Skin of body (tissue), 2 donors: ENCODE measurements around the gene SMU1. TPM values are rescaled to one million over a fixed set of nuclear protein-coding genes. Genes with fewer than 3 reads are reported as not detected.

Source experiments
- DNase-seq: peaks from one replicate; lab custom pipeline; 2025; lab: John Stamatoyannopoulos, UW
- total RNA-seq: library from RNA; depleted of rRNA; stranded (reverse); fragments of >200 nt; gene quantifications from one replicate; pipeline ENCODE4 v1.2.3, GENCODE V29; 2014

The SMU1 gene
- 25.7 TPM for total RNA-seq

DNA sequence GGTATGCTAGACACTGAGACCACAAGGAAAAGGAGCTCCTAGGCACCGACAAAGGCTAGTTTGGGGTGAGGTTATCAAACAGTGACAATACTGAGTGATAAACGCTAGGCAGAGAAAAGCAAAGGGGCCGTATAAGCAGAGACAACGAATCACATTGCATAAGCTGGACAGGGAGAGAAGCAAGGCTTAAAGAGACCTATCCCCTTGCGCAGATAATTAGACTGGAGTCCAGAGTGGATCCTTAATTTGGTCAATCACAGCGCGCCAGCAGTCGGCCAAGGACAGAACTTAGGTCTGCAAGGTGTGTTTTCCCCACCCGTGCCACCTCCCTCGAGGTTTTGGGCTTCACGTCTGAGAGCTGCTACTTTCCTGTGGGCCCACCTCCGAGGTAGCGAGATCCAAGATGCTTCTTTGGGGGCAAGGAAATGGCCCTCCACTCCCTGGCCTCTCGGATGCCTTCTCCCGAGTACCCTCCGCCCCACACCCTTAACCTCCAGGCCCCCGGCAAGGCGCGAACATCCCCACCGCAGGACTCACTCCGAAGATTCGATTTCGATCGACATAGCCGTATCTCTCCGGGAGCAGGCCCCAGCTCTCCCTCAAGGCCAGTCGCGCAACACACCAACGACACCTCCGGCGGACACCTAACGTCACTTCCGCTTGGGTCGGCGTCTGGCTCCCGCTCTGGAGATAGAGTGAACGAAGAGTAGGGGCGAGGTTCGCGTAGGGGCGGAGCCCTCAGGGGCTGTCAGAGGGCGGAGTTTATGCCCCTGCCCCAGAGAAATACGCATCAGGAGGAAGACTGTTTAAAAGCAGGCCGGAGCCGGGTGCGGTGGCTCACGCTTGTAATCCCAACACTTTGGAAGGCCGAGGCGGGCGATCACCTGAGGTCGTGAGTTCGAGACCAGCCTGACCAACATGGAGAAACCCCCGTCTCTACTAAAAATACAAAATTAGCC, at the start of gene SMU1:
Gene SMU1, minus strand, starts transcription at position 629 of the 959 bp plus-strand sequence. Its CDS starts 66 bp downstream, at position 563.
- DNase-seq = peak; percentile 98

DNA sequence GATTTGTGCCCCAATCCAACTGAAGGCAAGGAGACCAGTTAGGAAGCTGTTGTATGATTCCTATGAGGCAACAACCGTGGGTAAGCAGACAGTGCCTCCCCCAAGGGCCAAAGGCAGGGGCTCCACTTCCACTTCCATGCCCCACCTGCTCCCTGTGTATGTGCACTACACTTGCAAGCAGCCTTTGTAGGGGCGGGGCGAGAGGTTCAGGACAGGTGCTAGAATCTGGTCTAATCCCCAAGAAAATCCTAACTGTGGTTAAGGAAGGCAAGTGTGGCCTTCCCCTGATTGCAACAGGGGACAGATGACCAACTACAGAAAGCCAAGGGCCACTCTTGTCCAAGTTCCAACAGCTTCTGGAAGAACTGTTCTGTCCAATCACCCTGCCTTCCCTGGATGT, 49.0 kb upstream of the SMU1 start:
- DNase-seq = no peak

- peak; percentile 48 for DNase-seq
These were observed 48.4 kb upstream of the SMU1 start for GRCh38 chr9:33124751-33125381.

- no peak for DNase-seq
These were observed 47.6 kb upstream of the SMU1 start for GRCh38 chr9:33124046-33124445.

DNA sequence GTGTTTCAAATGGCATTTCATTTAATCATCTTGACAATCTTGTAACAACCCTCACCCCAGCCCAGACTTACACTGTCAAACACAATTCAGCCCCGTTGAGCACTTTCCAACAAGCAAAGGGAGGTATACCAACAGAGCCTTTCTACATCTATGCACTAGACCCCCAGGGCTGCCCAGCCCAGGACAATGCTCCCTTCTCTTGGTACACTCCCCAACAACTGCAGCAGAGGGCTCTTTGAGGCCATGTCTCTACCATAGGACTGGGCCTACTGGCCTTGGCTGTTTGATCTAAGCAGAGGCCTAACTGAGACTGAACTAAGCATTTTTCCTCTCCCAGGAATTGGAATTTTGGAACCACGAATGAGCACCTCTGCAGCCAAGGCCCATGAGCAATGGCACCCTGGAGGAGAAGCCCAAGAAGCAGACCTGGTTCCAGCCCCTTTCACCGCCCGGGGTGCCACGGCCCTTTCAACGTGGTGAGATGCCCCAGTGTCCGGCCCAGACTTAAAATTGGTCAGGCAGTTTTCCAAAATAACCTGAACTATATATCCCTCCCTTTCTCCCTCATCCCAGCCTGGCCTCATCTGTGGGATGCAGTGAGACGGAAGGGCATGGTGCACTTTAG, 47.0 kb upstream of the SMU1 start:
- no peak for DNase-seq

DNA sequence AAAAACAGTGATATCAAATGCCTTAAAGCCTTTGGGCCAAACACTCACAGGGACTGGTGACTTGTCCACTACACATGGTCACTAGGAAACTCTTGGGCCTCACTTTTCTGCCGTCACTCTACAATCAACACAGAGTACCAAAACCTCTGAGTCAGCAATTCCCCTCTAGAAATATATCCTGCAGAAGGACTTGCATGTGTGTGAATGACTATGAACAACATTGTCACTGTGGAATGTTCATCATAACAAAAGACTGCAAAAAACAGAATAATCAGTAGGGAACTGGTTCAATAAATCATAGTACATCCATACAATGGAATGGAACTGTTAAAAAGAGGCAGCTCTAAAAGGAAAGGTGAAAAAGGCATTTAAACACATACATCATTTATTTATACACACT, 44.1 kb upstream of the SMU1 start:
- no peak for DNase-seq

DNA sequence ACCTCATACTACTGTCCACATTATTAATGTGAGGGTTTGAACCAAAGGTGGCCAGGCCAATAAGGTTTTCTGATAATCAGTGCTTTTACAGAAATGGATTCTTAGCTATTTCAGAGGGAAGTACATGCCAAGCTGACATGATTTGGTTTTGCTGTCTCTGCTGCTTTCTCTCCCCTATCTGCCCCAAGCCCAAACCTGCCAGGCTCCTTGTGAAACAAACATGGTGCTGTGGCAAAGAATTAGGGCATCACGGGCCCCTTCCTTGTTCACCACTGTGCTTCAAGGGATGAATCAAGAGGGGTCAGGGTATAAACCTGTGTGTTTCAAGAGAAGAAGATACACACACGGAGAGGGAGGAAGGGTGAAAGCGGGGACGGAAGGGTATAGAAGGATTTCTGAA, 41.3 kb upstream of the SMU1 start:
- no peak for DNase-seq

GRCh38 chr9:33117306-33117705, 40.8 kb upstream of the SMU1 start:
- peak; percentile 80 for DNase-seq

- DNase-seq = peak; percentile 80
These were observed 40.4 kb upstream of the SMU1 start for GRCh38 chr9:33116860-33117259.

DNA sequence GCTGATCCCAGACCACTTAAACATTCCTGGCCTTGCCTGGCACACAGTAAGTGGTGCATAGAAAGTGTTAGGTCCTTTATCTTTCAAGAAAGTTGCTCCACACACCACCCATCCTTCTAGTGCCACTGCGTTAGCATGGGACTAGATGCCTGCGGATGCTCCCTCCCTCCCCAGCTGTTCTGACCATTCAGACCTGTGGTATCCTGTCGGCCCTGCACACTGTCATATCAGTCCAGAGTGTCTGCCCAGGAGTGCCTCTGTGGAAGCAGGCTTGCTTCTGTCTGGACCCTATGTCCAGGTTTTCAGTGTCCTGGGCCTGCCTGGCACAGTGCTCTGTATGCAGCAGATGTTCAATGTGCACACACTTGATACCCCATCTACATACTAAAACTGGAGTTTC, 38.3 kb upstream of the SMU1 start:
- no peak for DNase-seq

DNA sequence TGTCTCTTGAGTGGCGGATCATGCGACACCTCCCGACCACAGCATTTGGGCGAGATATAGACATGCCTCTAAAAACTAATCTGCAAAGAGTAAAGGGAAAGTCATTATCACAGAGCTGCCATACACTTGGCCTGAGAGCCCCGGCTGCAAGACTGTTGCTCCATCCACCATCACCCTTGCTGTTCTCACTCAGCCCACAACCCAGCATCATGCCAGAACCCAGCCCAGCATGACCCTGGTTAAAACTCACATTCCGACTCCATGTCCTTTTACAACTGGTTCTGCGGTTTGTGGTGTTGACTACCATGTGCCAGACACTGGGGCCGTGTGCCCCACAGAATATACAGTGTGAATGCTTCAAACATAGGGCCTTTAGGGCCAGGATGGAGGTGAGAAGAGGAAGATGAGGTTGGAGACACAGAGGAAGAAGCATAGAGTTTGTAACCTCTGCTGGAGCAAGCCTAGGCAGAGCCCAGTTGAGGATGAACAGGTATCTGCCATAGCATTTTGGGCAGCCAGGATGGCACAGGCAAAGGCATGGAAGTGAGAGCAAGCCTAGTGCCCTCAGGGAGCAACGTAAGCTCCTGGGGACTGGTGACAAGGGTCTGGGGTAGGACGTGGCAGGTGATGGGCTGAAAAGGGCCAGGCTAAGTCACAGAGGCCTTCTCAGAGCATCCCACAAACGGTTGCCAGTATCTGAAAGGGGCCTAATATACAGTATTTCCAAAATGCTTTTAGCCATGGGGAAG, 37.5 kb upstream of the SMU1 start:
- no peak for DNase-seq

- no peak for DNase-seq
These were observed 35.6 kb upstream of the SMU1 start for GRCh38 chr9:33112094-33112493.

DNA sequence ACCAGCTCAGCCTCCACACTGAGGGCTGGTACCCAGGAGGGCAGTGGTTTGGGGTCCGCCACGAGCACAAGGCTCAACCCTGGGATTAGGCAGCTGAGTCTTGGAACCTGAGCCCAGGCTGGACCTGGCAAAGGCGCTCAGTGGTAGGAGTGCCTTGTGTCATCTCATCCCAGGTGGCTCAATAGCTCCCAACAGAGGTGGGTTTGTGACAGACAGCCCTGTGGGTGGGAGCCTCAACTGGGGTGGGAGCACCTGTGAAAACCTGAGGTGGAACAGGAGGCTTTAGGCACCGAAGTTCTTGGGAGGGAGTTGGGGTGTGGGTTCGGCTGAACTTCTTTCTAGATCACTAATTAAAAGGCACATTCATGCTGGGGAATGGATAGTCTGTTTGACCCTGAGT, 35.2 kb upstream of the SMU1 start:
- no peak for DNase-seq

DNA sequence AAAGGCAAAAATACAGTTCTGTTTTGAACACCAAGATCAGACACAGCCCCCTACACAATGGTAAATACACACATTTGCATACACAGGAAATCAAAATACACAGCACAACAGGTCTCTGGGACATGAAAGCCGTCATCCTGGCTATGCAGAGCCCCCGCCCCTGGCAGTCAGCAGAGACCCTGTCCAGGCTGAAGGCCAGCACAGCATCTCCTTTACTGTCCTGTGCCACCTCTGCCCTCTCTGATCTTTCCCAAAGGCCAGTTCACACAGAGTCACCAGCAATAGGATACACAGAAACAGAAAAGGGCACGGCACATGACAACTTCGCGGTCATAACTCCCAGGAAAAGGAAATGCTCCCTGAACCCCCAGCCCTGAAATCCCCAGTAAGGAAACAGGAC, 34.2 kb upstream of the SMU1 start:
- no peak for DNase-seq

DNA sequence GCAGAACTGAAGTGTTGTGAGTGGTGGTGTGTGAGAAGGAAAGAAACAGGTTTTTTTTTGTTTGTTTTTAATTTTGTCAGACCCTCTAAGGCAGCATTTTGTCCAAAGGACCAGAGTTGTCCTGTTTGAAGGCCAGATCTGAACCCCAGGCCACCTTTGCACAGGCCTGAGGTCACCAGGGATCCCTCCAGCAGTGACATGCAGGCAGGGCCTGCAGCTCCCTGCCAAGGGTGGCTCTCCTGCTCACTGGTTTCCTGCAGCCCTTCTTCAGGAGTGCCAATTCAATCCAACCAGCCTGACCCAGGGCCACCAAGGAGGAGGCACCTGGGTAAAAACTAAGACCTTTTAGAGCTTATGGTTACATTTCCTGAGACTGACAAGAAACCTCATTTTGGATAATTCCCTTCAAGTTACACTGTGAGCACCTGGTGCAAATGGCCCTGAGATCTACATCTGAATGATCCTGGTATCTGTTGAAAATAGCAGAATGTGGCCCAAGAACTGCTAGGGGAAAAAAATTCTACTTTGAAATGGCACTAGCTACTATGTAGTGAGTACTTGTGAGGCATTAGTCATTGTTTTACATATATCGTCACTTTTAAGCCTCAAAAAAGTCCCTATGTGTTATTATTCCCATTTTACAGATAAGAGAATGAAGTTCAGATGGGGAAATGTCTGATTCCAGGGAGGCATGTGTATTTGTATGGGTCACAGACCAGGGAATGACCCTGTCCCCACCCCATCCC, 33.5 kb upstream of the SMU1 start:
- DNase-seq = no peak

GRCh38 chr9:33109097-33109496, 32.6 kb upstream of the SMU1 start:
- DNase-seq = no peak

DNA sequence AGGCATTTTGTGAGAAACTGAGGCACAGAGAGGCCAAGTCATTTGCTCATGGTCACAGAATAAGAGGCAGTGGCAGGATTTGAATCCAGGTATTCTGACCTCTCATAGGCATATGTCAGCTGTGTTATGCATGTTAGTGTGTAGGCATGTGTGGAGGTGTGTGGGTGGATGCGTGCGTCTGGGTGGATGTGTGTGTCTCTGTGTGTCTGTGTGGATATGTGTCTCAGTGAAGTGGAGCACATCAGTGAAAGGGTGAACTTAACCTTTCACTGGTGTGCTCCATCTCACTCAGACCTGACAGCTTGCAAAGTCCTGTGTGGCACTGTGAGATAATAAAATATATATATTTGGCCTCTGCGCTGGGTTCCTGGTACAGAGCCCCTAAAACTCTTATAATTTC, 32.0 kb upstream of the SMU1 start:
- DNase-seq = no peak

DNA sequence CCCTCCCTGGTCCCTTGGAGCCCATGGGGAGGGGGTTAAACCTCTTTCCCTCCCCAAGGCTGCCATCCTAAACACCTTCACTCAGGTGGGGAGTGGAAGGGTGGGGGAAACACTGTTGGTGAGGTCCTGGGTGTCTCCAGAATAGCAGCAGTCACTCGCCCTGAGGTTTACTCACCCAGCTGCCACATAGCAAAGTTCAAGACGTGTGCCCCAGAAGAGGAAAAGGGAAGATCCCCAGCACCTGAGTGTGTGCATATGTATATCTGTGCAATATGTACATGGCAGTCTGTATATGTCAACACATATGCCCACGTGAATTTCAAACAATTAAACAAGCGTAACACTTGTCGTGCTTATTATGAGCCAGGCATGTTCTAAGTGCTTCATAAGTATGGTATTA, 31.3 kb upstream of the SMU1 start:
- no peak for DNase-seq

GRCh38 chr9:33106827-33107621, 30.6 kb upstream of the SMU1 start:
- DNase-seq = peak; percentile 35

DNA sequence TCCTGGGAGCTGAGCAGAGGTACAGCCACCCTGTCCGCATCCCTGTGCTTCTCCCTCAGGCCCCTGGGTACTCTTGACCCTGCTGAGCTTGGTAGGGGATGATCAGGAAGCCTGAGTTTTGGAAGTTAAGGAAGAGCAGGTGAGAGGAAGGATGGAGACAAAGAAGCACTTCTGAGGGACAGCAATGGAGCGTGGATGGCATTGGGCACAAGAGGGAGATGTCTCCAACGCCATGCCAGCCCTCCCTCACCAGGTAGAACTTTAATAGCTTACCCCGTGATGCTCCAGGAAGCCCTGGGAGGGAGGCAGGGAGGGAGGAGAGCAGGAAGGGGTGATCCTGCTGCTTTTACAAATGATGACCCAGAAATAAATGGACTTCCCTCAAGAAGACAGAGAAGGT, 29.9 kb upstream of the SMU1 start:
- no peak for DNase-seq
